Measurements from ENCODE around the gene RPS6KB2.

GRCh38 chr11:67434395-67434881, 6.1 kb downstream of the RPS6KB2 start:
- TF ChIP-seq POLR2A (IDR thresholded peaks at IDR 0.05; ENCODE audit: low read depth, low read length): no peak
- no peak for TF ChIP-seq MXI1 (IDR thresholded peaks at IDR 0.05; ENCODE audit: borderline replicate concordance, low read depth, low read length)
- TF ChIP-seq, protein P1, sequence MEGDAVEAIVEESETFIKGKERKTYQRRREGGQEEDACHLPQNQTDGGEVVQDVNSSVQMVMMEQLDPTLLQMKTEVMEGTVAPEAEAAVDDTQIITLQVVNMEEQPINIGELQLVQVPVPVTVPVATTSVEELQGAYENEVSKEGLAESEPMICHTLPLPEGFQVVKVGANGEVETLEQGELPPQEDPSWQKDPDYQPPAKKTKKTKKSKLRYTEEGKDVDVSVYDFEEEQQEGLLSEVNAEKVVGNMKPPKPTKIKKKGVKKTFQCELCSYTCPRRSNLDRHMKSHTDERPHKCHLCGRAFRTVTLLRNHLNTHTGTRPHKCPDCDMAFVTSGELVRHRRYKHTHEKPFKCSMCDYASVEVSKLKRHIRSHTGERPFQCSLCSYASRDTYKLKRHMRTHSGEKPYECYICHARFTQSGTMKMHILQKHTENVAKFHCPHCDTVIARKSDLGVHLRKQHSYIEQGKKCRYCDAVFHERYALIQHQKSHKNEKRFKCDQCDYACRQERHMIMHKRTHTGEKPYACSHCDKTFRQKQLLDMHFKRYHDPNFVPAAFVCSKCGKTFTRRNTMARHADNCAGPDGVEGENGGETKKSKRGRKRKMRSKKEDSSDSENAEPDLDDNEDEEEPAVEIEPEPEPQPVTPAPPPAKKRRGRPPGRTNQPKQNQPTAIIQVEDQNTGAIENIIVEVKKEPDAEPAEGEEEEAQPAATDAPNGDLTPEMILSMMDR (conservative IDR thresholded peaks at IDR 0.05; ENCODE audit: low read depth, low read length): no peak
- no peak for TF ChIP-seq MAFK (IDR thresholded peaks at IDR 0.05; ENCODE audit: low read depth, low read length)
- TF ChIP-seq MAZ (IDR thresholded peaks at IDR 0.05; ENCODE audit: borderline replicate concordance, low read depth, low read length): no peak
- TF ChIP-seq, protein P2, sequence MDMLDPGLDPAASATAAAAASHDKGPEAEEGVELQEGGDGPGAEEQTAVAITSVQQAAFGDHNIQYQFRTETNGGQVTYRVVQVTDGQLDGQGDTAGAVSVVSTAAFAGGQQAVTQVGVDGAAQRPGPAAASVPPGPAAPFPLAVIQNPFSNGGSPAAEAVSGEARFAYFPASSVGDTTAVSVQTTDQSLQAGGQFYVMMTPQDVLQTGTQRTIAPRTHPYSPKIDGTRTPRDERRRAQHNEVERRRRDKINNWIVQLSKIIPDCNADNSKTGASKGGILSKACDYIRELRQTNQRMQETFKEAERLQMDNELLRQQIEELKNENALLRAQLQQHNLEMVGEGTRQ (IDR thresholded peaks at IDR 0.05; ENCODE audit: low read depth, low read length): no peak
- TF ChIP-seq ELK1 (IDR thresholded peaks at IDR 0.05; ENCODE audit: borderline replicate concordance, low read depth, low read length): no peak
- TF ChIP-seq NFE2L2 (IDR thresholded peaks at IDR 0.05; ENCODE audit: low read depth, low read length): no peak
- no peak for TF ChIP-seq RAD21 (IDR thresholded peaks at IDR 0.05; ENCODE audit: low read length)
- no peak for TF ChIP-seq RCOR1 (IDR thresholded peaks at IDR 0.05; ENCODE audit: insufficient replicate concordance, low read length)
- TF ChIP-seq BHLHE40 (IDR thresholded peaks at IDR 0.05; ENCODE audit: low read depth, low read length): no peak
- no peak for TF ChIP-seq RFX5 (IDR thresholded peaks at IDR 0.05; ENCODE audit: low read depth, low read length)
- TF ChIP-seq CHD1 (IDR thresholded peaks at IDR 0.05; ENCODE audit: low read depth, low read length): no peak
